Measurements from ENCODE around the gene GSDMA.
A peak's percentile ranks its signal among the peaks of the same experiment; 100 is the strongest.

- TF ChIP-seq, protein P1, sequence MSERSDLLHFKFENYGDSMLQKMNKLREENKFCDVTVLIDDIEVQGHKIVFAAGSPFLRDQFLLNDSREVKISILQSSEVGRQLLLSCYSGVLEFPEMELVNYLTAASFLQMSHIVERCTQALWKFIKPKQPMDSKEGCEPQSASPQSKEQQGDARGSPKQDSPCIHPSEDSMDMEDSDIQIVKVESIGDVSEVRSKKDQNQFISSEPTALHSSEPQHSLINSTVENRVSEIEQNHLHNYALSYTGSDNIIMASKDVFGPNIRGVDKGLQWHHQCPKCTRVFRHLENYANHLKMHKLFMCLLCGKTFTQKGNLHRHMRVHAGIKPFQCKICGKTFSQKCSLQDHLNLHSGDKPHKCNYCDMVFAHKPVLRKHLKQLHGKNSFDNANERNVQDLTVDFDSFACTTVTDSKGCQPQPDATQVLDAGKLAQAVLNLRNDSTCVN (tag by site-specific recombination; optimal IDR thresholded peaks at IDR 0.05), result no peak
- no peak for TF ChIP-seq PBX3 (CRISPR knock-in tag; IDR thresholded peaks at IDR 0.05)
- TF ChIP-seq TCF7L2 (IDR thresholded peaks at IDR 0.05; ENCODE audit: borderline replicate concordance, low read depth, low read length), result no peak
- TF ChIP-seq ZNF335 (tag by site-specific recombination; conservative IDR thresholded peaks at IDR 0.05), result peak; percentile 89
These were observed 17.1 kb downstream of the GSDMA start for GRCh38 chr17:39979893-39980350.
